Neural cell (in vitro differentiated cells): Measurements from ENCODE around the gene CDKN3. TPM values are rescaled to one million over a fixed set of nuclear protein-coding genes. Genes with fewer than 3 reads are reported as not detected.

Experiments used
- H2AFZ ChIP-seq: fragments of 200-600, 300-800 bp; sonication (generic), shearing (Covaris generic); 2 replicates; pipeline ENCODE4 v1.6.0; 2014; ENCODE audit warnings: low read depth, mild to moderate bottlenecking, antibody characterized with exemption, low read length, moderate library complexity
- H3F3A ChIP-seq: fragments of 200-600 bp; shearing (Covaris generic); 2 replicates; pipeline ENCODE4 v1.6.1; 2016; ENCODE audit warnings: mild to moderate bottlenecking, moderate library complexity, mixed read lengths, antibody characterized with exemption, low read length; ENCODE audit not compliant: insufficient read depth, poor library complexity, severe bottlenecking
- H3K27ac ChIP-seq: fragments of 200-600, 300-800 bp; sonication (generic), shearing (Covaris generic); 2 replicates; pipeline ENCODE4 v1.5.1; 2014; ENCODE audit warnings: mild to moderate bottlenecking, low read length, moderate library complexity
- H3K27me3 ChIP-seq: fragments of 300-800, 200-600 bp; sonication (generic), shearing (Covaris generic); 2 replicates; pipeline ENCODE4 v1.6.0; 2014; ENCODE audit warnings: mild to moderate bottlenecking, low read depth, low read length, moderate library complexity; ENCODE audit not compliant: insufficient read depth
- H3K36me3 ChIP-seq: fragments of 300-800, 200-600 bp; sonication (generic), shearing (Covaris generic); 2 replicates; pipeline ENCODE4 v1.5.1; 2014; ENCODE audit warnings: mild to moderate bottlenecking, antibody characterized with exemption, low read length, moderate library complexity; ENCODE audit not compliant: insufficient read depth
- H3K4me2 ChIP-seq: fragments of 300-800, 200-600 bp; sonication (generic), shearing (Covaris generic); 2 replicates; pipeline ENCODE4 v1.6.0; 2014; ENCODE audit warnings: mild to moderate bottlenecking, low read length
- H3K4me3 ChIP-seq: fragments of 300-800, 200-600 bp; sonication (generic), shearing (Covaris generic); 2 replicates; pipeline ENCODE4 v1.5.1; 2014; ENCODE audit warnings: mild to moderate bottlenecking, low read length, moderate library complexity
- H3K79me2 ChIP-seq: fragments of 200-600 bp; shearing (Covaris generic); replicated peaks from 2 replicates; pipeline ENCODE4 v1.6.0; 2014; ENCODE audit warnings: mild to moderate bottlenecking, low read length, moderate library complexity; ENCODE audit not compliant: insufficient read depth
- H3K9ac ChIP-seq: fragments of 300-800, 200-600 bp; sonication (generic), shearing (Covaris generic); 2 replicates; pipeline ENCODE4 v1.6.1; 2016; ENCODE audit warnings: mild to moderate bottlenecking, low read length, mixed read lengths
- H3K9me2 ChIP-seq: fragments of 200-600 bp; shearing (Covaris generic); 2 replicates; pipeline ENCODE4 v1.6.1; 2016; ENCODE audit warnings: mild to moderate bottlenecking, low read length, mixed read lengths; ENCODE audit not compliant: insufficient read depth
- H3K9me3 ChIP-seq: fragments of 200-600, 300-800 bp; sonication (generic), shearing (Covaris generic); 2 replicates; pipeline ENCODE4 v1.6.1; 2016; ENCODE audit warnings: mild to moderate bottlenecking, mixed run types, low read length, moderate library complexity, mixed read lengths
- H4K20me1 ChIP-seq: fragments of 200-600 bp; shearing (Covaris generic); 2 replicates; pipeline ENCODE4 v1.6.1; 2016; ENCODE audit warnings: mild to moderate bottlenecking, mixed run types; ENCODE audit not compliant: insufficient read depth
- EP300 ChIP-seq: fragments of 450-650 bp; conservative IDR thresholded peaks from 2 replicates; pipeline ENCODE4 v1.6.1; 2014; ENCODE audit warnings: antibody characterized with exemption, mild to moderate bottlenecking, moderate library complexity; ENCODE audit not compliant: poor library complexity, severe bottlenecking
- EZH2 ChIP-seq: fragments of 200-600, 300-800 bp; shearing (Covaris generic), sonication (generic); IDR thresholded peaks from 2 replicates; pipeline ENCODE4 v1.6.1; 2014; ENCODE audit warnings: antibody characterized with exemption, low read length, borderline replicate concordance, mild to moderate bottlenecking; ENCODE audit not compliant: insufficient read depth, poor library complexity, severe bottlenecking
- MXI1 ChIP-seq: fragments of 450-650 bp; conservative IDR thresholded peaks from 2 replicates; pipeline ENCODE4 v1.6.1; 2014; ENCODE audit warnings: antibody characterized with exemption, mild to moderate bottlenecking; ENCODE audit not compliant: poor library complexity, severe bottlenecking
- POLR2AphosphoS5 ChIP-seq: IDR thresholded peaks from 2 replicates; pipeline ENCODE4 v1.6.1; 2012
- RAD21 ChIP-seq: fragments of 450-650 bp; conservative IDR thresholded peaks from 2 replicates; pipeline ENCODE4 v1.6.1; 2014; ENCODE audit warnings: antibody characterized with exemption, mild to moderate bottlenecking, moderate library complexity
- SMC3 ChIP-seq: fragments of 450-650 bp; conservative IDR thresholded peaks from 2 replicates; pipeline ENCODE4 v1.6.1; 2014; ENCODE audit warnings: antibody characterized with exemption, mild to moderate bottlenecking, moderate library complexity; ENCODE audit not compliant: poor library complexity
- TAF1 ChIP-seq: IDR thresholded peaks from 2 replicates; pipeline ENCODE4 v1.6.1; 2012; ENCODE audit warnings: low read depth
- polyA plus RNA-seq: library from polyadenylated mRNA; depleted of rRNA; stranded (reverse); fragments of >200 nt; gene quantifications from 2 replicates; pipeline ENCODE4 v1.2.3, GENCODE V29; 2014
- TF ChIP-seq, protein P1 (sequence below): fragments of 450-650 bp; IDR thresholded peaks from 2 replicates; pipeline ENCODE4 v1.5.1; 2014; ENCODE audit warnings: antibody characterized with exemption, mild to moderate bottlenecking, moderate library complexity; ENCODE audit not compliant: poor library complexity, severe bottlenecking
- TF ChIP-seq, protein P2 (sequence below): IDR thresholded peaks from 2 replicates; pipeline ENCODE4 v1.6.1; 2012; ENCODE audit warnings: borderline replicate concordance

The CDKN3 gene
- polyA plus RNA-seq, 1 donor from 2014 or later, result 5.9 TPM

DNA sequence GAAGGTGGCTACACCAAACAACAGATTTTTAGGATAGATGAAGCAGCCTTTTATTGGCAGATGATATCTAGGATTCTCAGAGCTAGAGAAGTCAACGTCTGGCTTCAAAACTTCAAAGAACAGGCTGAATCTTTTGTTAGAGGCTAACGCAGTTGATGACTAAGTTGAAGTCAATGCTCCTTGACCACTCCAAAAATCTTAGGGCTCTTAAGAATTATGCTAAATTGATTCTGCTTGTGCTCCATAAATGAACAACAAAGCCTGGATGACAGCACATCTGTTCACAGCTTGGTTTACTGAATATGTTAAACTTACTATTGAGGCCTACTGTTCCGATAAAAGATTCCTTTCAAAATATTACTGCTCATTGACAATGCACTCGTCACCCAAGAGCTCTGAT, 13.0 kb upstream of the CDKN3 start:
- Histone ChIP-seq H3K4me2 (no peak overlapping the region), H2AFZ (no peak overlapping the region), H3K79me2 (no peaks in the 10 kb centered on the region), H3K9ac (no peak overlapping the region), H3K27me3 (no peaks in the 10 kb centered on the region), H4K20me1 (no peaks in the 10 kb centered on the region), H3K36me3 (no peaks in the 10 kb centered on the region), H3F3A (no peaks in the 10 kb centered on the region), H3K9me2 (no peaks in the 10 kb centered on the region), H3K27ac (no peak overlapping the region), H3K4me3 (no peak overlapping the region), H3K9me3 (no peaks in the 10 kb centered on the region)
- TF ChIP-seq TAF1, result no peak
- TF ChIP-seq, protein P1, sequence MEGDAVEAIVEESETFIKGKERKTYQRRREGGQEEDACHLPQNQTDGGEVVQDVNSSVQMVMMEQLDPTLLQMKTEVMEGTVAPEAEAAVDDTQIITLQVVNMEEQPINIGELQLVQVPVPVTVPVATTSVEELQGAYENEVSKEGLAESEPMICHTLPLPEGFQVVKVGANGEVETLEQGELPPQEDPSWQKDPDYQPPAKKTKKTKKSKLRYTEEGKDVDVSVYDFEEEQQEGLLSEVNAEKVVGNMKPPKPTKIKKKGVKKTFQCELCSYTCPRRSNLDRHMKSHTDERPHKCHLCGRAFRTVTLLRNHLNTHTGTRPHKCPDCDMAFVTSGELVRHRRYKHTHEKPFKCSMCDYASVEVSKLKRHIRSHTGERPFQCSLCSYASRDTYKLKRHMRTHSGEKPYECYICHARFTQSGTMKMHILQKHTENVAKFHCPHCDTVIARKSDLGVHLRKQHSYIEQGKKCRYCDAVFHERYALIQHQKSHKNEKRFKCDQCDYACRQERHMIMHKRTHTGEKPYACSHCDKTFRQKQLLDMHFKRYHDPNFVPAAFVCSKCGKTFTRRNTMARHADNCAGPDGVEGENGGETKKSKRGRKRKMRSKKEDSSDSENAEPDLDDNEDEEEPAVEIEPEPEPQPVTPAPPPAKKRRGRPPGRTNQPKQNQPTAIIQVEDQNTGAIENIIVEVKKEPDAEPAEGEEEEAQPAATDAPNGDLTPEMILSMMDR, result no peak
- TF ChIP-seq RAD21, result no peak
- no peak for TF ChIP-seq MXI1
- no peak for TF ChIP-seq SMC3
- TF ChIP-seq, protein P2, sequence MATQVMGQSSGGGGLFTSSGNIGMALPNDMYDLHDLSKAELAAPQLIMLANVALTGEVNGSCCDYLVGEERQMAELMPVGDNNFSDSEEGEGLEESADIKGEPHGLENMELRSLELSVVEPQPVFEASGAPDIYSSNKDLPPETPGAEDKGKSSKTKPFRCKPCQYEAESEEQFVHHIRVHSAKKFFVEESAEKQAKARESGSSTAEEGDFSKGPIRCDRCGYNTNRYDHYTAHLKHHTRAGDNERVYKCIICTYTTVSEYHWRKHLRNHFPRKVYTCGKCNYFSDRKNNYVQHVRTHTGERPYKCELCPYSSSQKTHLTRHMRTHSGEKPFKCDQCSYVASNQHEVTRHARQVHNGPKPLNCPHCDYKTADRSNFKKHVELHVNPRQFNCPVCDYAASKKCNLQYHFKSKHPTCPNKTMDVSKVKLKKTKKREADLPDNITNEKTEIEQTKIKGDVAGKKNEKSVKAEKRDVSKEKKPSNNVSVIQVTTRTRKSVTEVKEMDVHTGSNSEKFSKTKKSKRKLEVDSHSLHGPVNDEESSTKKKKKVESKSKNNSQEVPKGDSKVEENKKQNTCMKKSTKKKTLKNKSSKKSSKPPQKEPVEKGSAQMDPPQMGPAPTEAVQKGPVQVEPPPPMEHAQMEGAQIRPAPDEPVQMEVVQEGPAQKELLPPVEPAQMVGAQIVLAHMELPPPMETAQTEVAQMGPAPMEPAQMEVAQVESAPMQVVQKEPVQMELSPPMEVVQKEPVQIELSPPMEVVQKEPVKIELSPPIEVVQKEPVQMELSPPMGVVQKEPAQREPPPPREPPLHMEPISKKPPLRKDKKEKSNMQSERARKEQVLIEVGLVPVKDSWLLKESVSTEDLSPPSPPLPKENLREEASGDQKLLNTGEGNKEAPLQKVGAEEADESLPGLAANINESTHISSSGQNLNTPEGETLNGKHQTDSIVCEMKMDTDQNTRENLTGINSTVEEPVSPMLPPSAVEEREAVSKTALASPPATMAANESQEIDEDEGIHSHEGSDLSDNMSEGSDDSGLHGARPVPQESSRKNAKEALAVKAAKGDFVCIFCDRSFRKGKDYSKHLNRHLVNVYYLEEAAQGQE, result no peak
- TF ChIP-seq EP300, result no peak
- no peak for TF ChIP-seq POLR2AphosphoS5
- TF ChIP-seq EZH2, result no peak

DNA sequence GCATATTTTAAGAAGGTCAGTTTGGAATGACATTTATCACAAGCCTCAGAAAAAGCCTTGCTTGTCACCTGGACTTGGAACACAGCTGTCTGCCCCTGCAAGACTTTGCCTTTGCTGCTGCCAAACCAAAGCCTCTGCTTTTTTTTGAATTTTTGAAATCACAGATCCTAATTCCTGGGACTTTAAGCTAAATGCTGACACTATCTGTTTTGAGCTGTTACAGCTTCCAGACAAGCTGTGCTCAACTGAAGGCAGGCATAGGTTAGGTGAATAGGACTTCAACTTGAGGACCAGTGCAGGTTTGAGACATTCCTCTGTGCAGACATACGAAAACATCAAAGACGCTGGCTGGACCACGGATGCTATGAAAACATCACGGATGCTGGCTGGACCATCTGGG, 11.3 kb upstream of the CDKN3 start:
- no peak overlapping the region for H3K9ac ChIP-seq
- no peak overlapping the region for H3K27ac ChIP-seq
- no peaks in the 10 kb centered on the region for H3F3A ChIP-seq
- H3K27me3 ChIP-seq, result no peaks in the 10 kb centered on the region
- no peaks in the 10 kb centered on the region for H4K20me1 ChIP-seq
- no peaks in the 10 kb centered on the region for H3K36me3 ChIP-seq
- H3K9me3 ChIP-seq, result no peaks in the 10 kb centered on the region
- no peaks in the 10 kb centered on the region for H3K9me2 ChIP-seq
- TF ChIP-seq SMC3 (no peak), EP300 (no peak), TAF1 (no peak), MXI1 (no peak), EZH2 (no peak), POLR2AphosphoS5 (no peak), RAD21 (no peak)
- TF ChIP-seq, protein P1, result no peak
- TF ChIP-seq, protein P2, result no peak
- H3K4me3 ChIP-seq, result no peak overlapping the region
- H3K79me2 ChIP-seq, result no peaks in the 10 kb centered on the region
- no peak overlapping the region for H2AFZ ChIP-seq
- no peak overlapping the region for H3K4me2 ChIP-seq
